DND-41 (cell line): ENCODE measurements around the gene F2R.

ENCODE experiments used
- EZH2 ChIP-seq: IDR thresholded peaks from 3 replicates; pipeline ENCODE4 v1.6.1; 2012; ENCODE audit warnings: borderline replicate concordance, low read depth, mild to moderate bottlenecking, moderate library complexity, low read length, inconsistent platforms; ENCODE audit not compliant: severe bottlenecking
- TF ChIP-seq, protein P1 (sequence below): IDR thresholded peaks from 2 replicates; pipeline ENCODE4 v1.5.1; 2012; ENCODE audit warnings: borderline replicate concordance, low read length, moderate library complexity, mild to moderate bottlenecking; ENCODE audit not compliant: poor library complexity, severe bottlenecking; ENCODE audit errors: extremely low read depth

DNA sequence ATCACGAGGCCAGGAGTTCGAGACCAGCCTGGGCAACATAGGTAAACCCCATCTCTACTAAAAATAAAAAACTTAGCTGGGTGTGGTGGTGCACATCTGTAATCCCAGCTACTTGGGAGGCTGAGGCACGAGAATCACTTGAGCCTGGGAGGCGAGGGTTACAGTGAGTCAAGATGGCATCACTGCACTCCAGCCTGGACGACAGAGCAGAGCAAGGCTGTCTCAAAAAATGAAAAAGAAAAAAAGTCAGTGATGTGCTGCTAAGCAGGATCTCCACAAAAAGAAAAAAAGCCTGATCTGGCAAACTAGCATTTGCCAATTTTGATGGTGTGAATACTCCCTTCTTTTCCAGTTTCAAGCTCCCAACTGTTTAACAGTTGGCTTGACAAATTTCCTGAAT is 21.9 kb downstream of the F2R start:
- TF ChIP-seq, protein P1, sequence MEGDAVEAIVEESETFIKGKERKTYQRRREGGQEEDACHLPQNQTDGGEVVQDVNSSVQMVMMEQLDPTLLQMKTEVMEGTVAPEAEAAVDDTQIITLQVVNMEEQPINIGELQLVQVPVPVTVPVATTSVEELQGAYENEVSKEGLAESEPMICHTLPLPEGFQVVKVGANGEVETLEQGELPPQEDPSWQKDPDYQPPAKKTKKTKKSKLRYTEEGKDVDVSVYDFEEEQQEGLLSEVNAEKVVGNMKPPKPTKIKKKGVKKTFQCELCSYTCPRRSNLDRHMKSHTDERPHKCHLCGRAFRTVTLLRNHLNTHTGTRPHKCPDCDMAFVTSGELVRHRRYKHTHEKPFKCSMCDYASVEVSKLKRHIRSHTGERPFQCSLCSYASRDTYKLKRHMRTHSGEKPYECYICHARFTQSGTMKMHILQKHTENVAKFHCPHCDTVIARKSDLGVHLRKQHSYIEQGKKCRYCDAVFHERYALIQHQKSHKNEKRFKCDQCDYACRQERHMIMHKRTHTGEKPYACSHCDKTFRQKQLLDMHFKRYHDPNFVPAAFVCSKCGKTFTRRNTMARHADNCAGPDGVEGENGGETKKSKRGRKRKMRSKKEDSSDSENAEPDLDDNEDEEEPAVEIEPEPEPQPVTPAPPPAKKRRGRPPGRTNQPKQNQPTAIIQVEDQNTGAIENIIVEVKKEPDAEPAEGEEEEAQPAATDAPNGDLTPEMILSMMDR, result no peak
- no peak for TF ChIP-seq EZH2
